ENCODE data around the gene PTPN3.

The PTPN3 gene

GRCh38 chr9:109474944-109475343, 23.2 kb downstream of the PTPN3 start:
- no peak for DNase-seq

GRCh38 chr9:109474170-109474569, 23.9 kb downstream of the PTPN3 start:
- no peak for DNase-seq

DNA sequence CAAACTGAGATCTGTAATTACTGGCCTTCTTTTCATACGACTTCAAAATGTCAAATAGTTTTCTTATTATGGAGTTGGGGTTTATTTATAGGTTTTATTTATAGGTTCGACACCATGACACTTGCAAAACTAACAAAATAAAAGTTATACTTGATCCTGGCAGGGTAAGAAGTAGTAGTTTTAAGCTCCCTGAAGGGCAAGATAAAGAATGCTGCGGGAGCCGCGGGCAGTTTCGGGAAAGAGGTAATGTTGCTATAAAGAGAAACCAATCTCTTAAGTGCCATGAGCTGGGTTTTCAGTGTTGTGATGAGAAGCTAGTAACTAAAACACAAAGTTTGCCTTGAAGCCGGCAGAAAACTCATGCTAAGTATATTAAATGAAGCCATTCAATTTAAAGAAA, 24.8 kb downstream of the PTPN3 start:
- no peak for DNase-seq

- no peak for DNase-seq
These were observed 26.4 kb downstream of the PTPN3 start for GRCh38 chr9:109471475-109472393.

DNA sequence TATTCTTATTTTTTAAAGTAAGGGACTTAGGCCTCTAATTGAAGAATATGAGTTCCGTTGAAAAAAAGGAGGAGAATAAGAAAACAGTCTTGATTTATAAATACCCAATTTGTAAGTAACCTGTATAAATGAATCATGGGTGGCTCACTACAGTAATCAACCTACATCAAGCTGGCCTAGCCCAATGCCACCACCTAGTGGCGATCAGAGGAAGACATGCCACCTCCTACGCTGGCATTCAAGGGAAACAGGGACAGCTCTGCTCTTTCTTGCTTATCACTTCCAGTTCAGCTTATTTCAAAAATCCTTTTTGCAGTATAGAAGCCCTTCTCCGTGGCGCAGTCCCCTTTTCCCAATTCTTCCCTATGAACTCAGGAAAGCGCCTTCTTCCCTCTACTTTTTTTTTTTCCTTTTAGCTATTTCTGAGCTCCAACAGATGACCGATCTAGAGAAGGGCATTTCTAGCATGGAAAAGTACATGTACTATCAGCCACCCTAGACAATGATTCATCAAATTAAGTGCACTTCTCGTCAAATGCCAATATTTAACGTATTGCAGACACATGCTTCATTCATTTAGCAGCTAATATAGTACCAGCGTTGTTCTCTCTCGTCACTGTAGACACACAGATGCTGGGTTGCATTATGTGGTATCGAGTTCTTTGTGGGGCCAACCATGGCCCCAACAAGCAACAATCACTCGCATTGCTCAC, 28.3 kb downstream of the PTPN3 start:
- DNase-seq, result peak; percentile 40 to 43

DNA sequence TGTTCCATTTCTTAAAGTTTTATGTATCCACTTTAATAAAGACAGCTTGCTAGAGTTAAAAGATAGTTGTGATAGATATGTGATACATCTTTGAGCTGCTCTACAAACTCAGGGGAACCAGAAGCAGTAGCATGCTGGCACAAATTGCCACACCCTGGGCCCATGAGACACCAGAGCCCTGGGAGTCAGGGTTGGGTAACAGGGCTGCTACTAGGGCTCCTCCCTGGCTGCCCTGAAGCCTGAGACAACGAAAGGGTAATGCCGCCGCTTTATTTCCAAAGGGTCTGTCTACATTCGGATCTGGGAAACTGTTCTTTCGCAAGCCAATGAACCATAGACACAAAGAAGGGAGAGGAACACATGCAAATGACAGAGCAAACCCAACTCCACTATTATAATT, 29.2 kb downstream of the PTPN3 start:
- no peak for DNase-seq

GRCh38 chr9:109467936-109468335, 30.2 kb downstream of the PTPN3 start:
- no peak for DNase-seq

DNA sequence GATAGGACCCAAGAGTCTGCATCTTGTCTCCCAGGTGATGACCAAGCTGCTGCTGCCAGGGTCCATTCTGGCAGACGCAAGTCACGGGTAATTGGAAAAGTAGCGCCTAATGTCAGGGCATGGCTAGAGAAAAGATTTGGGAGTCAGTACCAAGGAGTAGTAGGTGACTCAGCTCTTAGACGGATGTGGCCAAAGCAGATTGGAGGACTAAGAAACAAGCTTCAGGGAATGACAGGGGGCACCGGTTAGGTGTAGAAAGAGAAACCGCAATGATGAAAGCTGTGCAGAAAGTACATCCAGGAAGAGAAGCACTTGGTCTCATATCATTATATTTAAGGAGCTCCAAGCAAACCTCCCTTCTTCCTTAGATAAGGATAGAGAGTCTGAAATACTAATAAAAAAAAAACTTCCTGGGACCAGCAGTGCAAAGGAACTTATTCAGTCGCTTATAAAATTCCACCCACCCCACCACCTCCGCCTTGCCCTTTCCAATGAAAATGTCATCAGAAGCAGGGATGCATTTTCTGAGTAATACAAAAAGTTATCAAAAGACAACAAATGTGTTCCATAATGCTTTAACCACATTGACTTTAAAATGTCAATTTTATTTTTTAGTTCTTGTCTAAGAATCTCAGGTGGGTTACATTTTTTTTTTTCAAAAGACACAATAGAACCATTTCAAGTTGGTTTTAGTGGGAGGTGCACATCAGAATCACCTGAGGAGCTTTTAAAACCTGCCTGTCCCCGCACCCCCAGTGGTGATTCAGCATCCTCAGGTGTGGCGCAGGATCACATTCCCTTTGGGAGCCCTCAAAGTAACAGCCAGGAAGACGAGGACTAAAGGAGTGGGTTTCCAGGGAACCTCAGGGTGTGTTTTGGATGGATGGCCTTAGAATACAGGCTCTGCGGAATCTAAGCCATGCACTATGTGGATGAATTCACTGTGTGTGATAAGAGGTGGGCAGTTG, 31.2 kb downstream of the PTPN3 start:
- no peak for DNase-seq

- DNase-seq, result no peak
These were observed 34.0 kb downstream of the PTPN3 start for GRCh38 chr9:109463924-109464625.

- no peak for DNase-seq
These were observed 37.5 kb downstream of the PTPN3 start for GRCh38 chr9:109460576-109460975.

- no peak for DNase-seq
These were observed 38.7 kb downstream of the PTPN3 start for GRCh38 chr9:109459423-109459822.

- no peak for DNase-seq
These were observed 39.5 kb downstream of the PTPN3 start for GRCh38 chr9:109458453-109459211.

DNA sequence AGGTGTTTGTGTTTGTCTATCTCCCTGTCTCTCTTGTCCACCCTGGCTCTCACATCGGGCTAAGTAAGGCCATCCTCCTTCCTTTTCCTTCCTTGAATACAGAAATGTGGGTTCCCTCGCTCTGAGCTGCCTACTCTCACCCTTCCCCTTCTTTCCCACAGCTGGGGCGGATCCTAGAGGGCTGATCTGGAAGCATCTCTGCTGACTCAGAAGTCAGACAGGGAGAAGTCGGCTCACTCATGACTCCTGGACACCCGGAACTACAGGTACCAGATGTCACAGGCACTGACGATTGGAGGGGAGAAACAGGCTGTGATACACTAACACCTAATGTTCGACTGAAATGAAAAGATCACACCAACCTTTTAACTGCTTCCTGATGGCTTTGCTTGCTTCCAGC, 41.3 kb downstream of the PTPN3 start:
- DNase-seq, result no peak

DNA sequence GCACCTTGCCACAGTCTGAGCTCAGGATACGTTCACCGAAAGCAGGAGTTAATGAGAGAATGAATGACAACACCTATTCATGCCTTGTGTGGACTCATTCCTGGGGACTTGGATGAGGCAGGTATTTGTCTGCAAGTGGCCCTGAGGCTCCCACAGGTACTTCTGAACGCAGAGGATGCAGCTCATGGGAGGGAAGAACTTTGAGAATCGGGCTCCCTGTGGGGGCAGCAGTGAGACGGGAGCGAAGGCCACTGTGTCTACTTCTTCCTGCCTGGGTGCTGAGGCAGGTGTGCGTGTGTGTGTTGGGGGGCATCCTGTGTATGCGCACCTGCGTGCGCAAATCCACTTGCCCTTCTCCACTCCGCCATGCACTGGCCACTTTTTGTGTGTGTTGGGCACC, 42.2 kb downstream of the PTPN3 start:
- DNase-seq, result no peak

GRCh38 chr9:109455391-109455790, 42.7 kb downstream of the PTPN3 start:
- DNase-seq, result no peak

GRCh38 chr9:109454601-109455155, 43.4 kb downstream of the PTPN3 start:
- no peak for DNase-seq

DNA sequence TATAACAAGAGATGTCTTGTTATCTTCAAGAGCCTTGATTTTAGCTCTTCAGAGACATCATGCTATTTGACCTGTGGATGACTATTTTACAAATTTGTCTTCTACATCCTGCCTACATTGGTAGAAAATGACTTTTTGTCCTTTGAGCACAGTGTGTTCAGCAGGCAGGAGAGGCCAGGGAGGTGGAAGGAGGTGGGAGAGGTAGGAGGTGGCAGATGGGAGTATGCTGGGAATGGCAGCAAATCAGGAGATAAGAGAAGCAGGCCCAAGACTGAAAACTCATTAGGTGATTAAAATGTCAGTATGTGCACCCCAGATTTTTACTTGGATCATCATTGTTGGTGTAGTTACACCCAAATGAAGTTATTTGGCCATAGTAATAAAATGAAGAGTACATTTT, 44.1 kb downstream of the PTPN3 start:
- DNase-seq, result no peak

GRCh38 chr9:109453210-109453842, 44.8 kb downstream of the PTPN3 start:
- no peak for DNase-seq

DNA sequence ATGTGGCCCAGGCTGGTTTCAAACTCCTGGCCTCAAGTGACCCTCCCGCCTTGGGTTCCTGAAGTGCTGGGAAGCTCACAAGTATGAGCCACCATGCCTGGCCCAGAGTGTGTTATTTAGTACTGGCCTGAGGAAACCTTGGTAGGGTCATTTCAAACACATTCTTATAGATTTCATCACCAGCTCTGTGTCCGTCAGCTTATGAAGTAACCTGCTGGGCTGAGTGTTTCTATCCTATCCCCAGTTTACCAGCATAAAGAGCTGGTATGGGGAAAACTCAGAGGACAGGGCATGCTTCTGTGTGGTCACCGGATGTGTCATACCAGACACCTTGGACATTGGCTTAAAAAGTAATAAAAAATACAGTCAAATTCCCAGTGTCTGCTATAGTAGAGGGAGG, 45.3 kb downstream of the PTPN3 start:
- DNase-seq, result no peak

DNA sequence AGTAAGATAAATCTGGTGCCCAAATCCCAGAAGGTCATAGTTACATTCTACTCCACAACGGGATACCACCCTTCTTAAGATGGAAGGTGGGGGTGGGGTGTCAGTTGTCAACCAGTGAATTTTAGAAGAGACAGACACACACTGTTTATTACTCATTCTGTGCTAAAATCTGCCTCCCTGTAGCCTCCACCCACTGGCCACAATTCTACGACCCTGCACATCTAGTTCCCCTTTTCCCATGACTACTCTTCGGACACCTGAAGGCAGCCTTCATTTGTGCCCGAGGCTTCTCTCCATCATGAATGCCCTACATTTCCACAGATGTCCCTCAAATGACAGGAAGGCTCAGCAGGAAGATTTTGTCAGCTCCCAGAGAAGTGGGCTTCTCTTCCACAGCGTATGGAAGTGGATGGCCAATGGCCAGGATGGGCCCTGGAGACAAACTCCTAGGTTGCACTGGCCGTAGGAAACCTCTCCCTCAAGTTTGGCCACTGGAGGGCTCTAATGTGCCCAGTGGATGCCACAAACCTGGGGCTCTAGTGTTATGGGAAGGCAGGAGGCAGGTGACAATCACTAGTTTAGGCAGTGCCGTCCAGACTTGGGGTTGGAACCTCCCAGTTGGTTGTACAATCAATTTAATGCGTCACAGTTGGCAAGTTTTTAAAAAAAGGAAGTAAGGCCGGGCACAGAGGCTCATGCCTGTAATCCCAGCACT, 46.6 kb downstream of the PTPN3 start:
- DNase-seq, result no peak

Data from activated CD4-positive, alpha-beta T cell treated with anti-CD3 and anti-CD28 coated beads for 4 hours (primary cell).